Neural cell (in vitro differentiated cells): ENCODE results near the gene PRSS27.

Experiments used
- EP300 ChIP-seq: fragments of 450-650 bp; conservative IDR thresholded peaks from 2 replicates; pipeline ENCODE4 v1.6.1; 2014; ENCODE audit warnings: antibody characterized with exemption, mild to moderate bottlenecking, moderate library complexity; ENCODE audit not compliant: poor library complexity, severe bottlenecking
- EZH2 ChIP-seq: fragments of 200-600, 300-800 bp; shearing (Covaris generic), sonication (generic); IDR thresholded peaks from 2 replicates; pipeline ENCODE4 v1.6.1; 2014; ENCODE audit warnings: antibody characterized with exemption, low read length, borderline replicate concordance, mild to moderate bottlenecking; ENCODE audit not compliant: insufficient read depth, poor library complexity, severe bottlenecking
- SMC3 ChIP-seq: fragments of 450-650 bp; conservative IDR thresholded peaks from 2 replicates; pipeline ENCODE4 v1.6.1; 2014; ENCODE audit warnings: antibody characterized with exemption, mild to moderate bottlenecking, moderate library complexity; ENCODE audit not compliant: poor library complexity
- TAF1 ChIP-seq: IDR thresholded peaks from 2 replicates; pipeline ENCODE4 v1.6.1; 2012; ENCODE audit warnings: low read depth
- TF ChIP-seq, protein P1 (sequence below): fragments of 450-650 bp; IDR thresholded peaks from 2 replicates; pipeline ENCODE4 v1.5.1; 2014; ENCODE audit warnings: antibody characterized with exemption, mild to moderate bottlenecking, moderate library complexity; ENCODE audit not compliant: poor library complexity, severe bottlenecking

DNA sequence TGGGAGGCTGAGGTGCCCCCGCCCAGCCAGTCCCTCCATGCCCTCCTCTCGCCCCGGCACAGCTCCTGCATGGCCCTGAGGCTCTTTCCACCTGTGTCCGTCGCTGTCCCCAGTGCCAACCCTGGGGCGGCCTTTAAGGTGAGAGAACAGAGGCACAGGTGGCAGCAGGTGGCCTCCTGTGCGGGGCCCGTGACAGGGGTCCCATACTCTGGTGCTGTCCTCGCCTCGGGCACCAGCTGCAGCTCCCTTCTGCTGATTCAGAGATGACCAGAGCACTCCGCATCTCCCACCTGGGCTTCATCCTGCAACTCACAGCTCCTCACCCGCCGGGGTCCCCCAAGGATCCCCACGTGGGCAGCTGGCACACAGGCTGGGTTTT lies 8.0 kb downstream of the PRSS27 start:
- TF ChIP-seq SMC3 = no peak
- no peak for TF ChIP-seq EP300
- no peak for TF ChIP-seq TAF1
- TF ChIP-seq, protein P1, sequence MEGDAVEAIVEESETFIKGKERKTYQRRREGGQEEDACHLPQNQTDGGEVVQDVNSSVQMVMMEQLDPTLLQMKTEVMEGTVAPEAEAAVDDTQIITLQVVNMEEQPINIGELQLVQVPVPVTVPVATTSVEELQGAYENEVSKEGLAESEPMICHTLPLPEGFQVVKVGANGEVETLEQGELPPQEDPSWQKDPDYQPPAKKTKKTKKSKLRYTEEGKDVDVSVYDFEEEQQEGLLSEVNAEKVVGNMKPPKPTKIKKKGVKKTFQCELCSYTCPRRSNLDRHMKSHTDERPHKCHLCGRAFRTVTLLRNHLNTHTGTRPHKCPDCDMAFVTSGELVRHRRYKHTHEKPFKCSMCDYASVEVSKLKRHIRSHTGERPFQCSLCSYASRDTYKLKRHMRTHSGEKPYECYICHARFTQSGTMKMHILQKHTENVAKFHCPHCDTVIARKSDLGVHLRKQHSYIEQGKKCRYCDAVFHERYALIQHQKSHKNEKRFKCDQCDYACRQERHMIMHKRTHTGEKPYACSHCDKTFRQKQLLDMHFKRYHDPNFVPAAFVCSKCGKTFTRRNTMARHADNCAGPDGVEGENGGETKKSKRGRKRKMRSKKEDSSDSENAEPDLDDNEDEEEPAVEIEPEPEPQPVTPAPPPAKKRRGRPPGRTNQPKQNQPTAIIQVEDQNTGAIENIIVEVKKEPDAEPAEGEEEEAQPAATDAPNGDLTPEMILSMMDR = no peak
- no peak for TF ChIP-seq EZH2
